Measurements from ENCODE around the gene TNFAIP8L1. TPM values are rescaled to one million over a fixed set of nuclear protein-coding genes. Genes with fewer than 3 reads are reported as not detected.

Gene TNFAIP8L1
- total RNA-seq, 1 experiment from 2014 or later: 17.8 TPM

GRCh38 chr19:4649392-4650047 is 10.2 kb downstream of the TNFAIP8L1 start:
- no peak for TF ChIP-seq EZH2 (IDR thresholded peaks at IDR 0.05; ENCODE audit: low read depth)
- TF ChIP-seq CTCF (conservative IDR thresholded peaks at IDR 0.05): no peak
- Histone ChIP-seq H3K4me1 (replicated peaks; ENCODE audit: insufficient read depth) (no peaks in the 10 kb centered on the region), H2AFZ (no peak overlapping the region), H3K27ac (no peak overlapping the region), H3K4me3 (no peak overlapping the region), H3F3A (ENCODE audit: insufficient read depth, low read depth) (no peaks in the 10 kb centered on the region), H3K9me3 (ENCODE audit: insufficient read depth, low read depth) (no peaks in the 10 kb centered on the region), H4K20me1 (ENCODE audit: insufficient read depth) (no peaks in the 10 kb centered on the region), H3K4me2 (no peak overlapping the region), H3K36me3 (ENCODE audit: low read depth) (no peaks in the 10 kb centered on the region), H3K79me2 (ENCODE audit: low read depth) (no peaks in the 10 kb centered on the region), H3K27me3 (ENCODE audit: insufficient read depth, low read depth) (no peaks in the 10 kb centered on the region), H3K9me2 (ENCODE audit: insufficient read depth) (no peaks in the 10 kb centered on the region)
- POLR2A ChIA-PET (ENCODE audit: unreplicated experiment): no interaction called here
- no TSS peak for BruUV-seq (replicated peaks)
- DNase-seq: no peak
- intact Hi-C loops (cut with micrococcal nuclease; ENCODE audit: unreplicated experiment): no loop called here
- CTCF ChIA-PET: no interaction called here

GRCh38 chr19:4650159-4650558 is 10.8 kb downstream of the TNFAIP8L1 start:
- Histone ChIP-seq H3K4me2 (no peak overlapping the region), H3K27ac (no peak overlapping the region), H3K4me1 (replicated peaks; ENCODE audit: insufficient read depth) (no peaks in the 10 kb centered on the region), H3K4me3 (no peak overlapping the region), H4K20me1 (ENCODE audit: insufficient read depth) (no peaks in the 10 kb centered on the region), H3K36me3 (ENCODE audit: low read depth) (no peaks in the 10 kb centered on the region), H3F3A (ENCODE audit: insufficient read depth, low read depth) (no peaks in the 10 kb centered on the region), H2AFZ (no peak overlapping the region), H3K9me3 (ENCODE audit: insufficient read depth, low read depth) (no peaks in the 10 kb centered on the region), H3K27me3 (ENCODE audit: insufficient read depth, low read depth) (no peaks in the 10 kb centered on the region), H3K79me2 (ENCODE audit: low read depth) (no peaks in the 10 kb centered on the region), H3K9me2 (ENCODE audit: insufficient read depth) (no peaks in the 10 kb centered on the region)
- no TSS peak for BruUV-seq (replicated peaks)
- intact Hi-C loops (cut with micrococcal nuclease; ENCODE audit: unreplicated experiment): no loop called here
- ChIA-PET POLR2A (ENCODE audit: unreplicated experiment) (interaction anchor here (0.5 kb wide), 1 partner anchor 109 kb away, joined by 3 read pairs; no protein-coding TSS in a partner anchor), CTCF (no interaction called here)
- DNase-seq: no peak
- TF ChIP-seq CTCF (conservative IDR thresholded peaks at IDR 0.05) (no peak), EZH2 (IDR thresholded peaks at IDR 0.05; ENCODE audit: low read depth) (no peak)

- BruUV-seq (replicated peaks): no TSS peak
- no peak for DNase-seq
- TF ChIP-seq CTCF (conservative IDR thresholded peaks at IDR 0.05): no peak
- no peak for TF ChIP-seq EZH2 (IDR thresholded peaks at IDR 0.05; ENCODE audit: low read depth)
- H3K79me2 ChIP-seq (ENCODE audit: low read depth): no peaks in the 10 kb centered on the region
- H4K20me1 ChIP-seq (ENCODE audit: insufficient read depth): no peaks in the 10 kb centered on the region
- H3K9me3 ChIP-seq (ENCODE audit: insufficient read depth, low read depth): no peaks in the 10 kb centered on the region
- CTCF ChIA-PET: no interaction called here
- intact Hi-C loops (cut with micrococcal nuclease; ENCODE audit: unreplicated experiment): no loop called here
- no peaks in the 10 kb centered on the region for H3K4me1 ChIP-seq (replicated peaks; ENCODE audit: insufficient read depth)
- no peaks in the 10 kb centered on the region for H3F3A ChIP-seq (ENCODE audit: insufficient read depth, low read depth)
- no peak overlapping the region for H2AFZ ChIP-seq
- POLR2A ChIA-PET (ENCODE audit: unreplicated experiment): no interaction called here
- H3K36me3 ChIP-seq (ENCODE audit: low read depth): no peaks in the 10 kb centered on the region
- no peaks in the 10 kb centered on the region for H3K9me2 ChIP-seq (ENCODE audit: insufficient read depth)
- H3K27ac ChIP-seq: no peak overlapping the region
- no peak overlapping the region for H3K4me2 ChIP-seq
- no peak overlapping the region for H3K4me3 ChIP-seq
- H3K27me3 ChIP-seq (ENCODE audit: insufficient read depth, low read depth): no peaks in the 10 kb centered on the region
Measured at GRCh38 chr19:4652075-4652474, 12.8 kb downstream of the TNFAIP8L1 start.
